Measurements from ENCODE around the gene COL4A6.
A peak's percentile ranks its signal among the peaks of the same experiment; 100 is the strongest.

The COL4A6 gene

GRCh38 chrX:108156934-108157466, 281.2 kb downstream of the COL4A6 start:
- no peak for DNase-seq (ENCODE audit: low spot score)

- DNase-seq (ENCODE audit: low spot score): no peak
These were observed 282.1 kb downstream of the COL4A6 start for GRCh38 chrX:108156082-108156481.

- DNase-seq (ENCODE audit: low spot score): no peak
These were observed 289.7 kb downstream of the COL4A6 start for GRCh38 chrX:108148524-108148923.

- peak; percentile 0 for DNase-seq (ENCODE audit: low spot score)
These were observed 299.2 kb downstream of the COL4A6 start for GRCh38 chrX:108138814-108139702.

GRCh38 chrX:108134724-108135123, 303.5 kb downstream of the COL4A6 start:
- DNase-seq (ENCODE audit: low spot score): no peak

GRCh38 chrX:108132876-108133275, 305.3 kb downstream of the COL4A6 start:
- no peak for DNase-seq (ENCODE audit: low spot score)

- no peak for DNase-seq (ENCODE audit: low spot score)
These were observed 306.2 kb downstream of the COL4A6 start for GRCh38 chrX:108132034-108132433.

GRCh38 chrX:108131471-108131870, 306.8 kb downstream of the COL4A6 start:
- no peak for DNase-seq (ENCODE audit: low spot score)

GRCh38 chrX:108130889-108131288, 307.3 kb downstream of the COL4A6 start:
- no peak for DNase-seq (ENCODE audit: low spot score)

GRCh38 chrX:108127152-108127551, 311.1 kb downstream of the COL4A6 start:
- no peak for DNase-seq (ENCODE audit: low spot score)

- no peak for DNase-seq (ENCODE audit: low spot score)
These were observed 311.6 kb downstream of the COL4A6 start for GRCh38 chrX:108126661-108127060.

- no peak for DNase-seq (ENCODE audit: low spot score)
These were observed 314.4 kb downstream of the COL4A6 start for GRCh38 chrX:108123591-108124366.

GRCh38 chrX:108122748-108123147, 315.5 kb downstream of the COL4A6 start:
- no peak for DNase-seq (ENCODE audit: low spot score)

GRCh38 chrX:108121291-108121690, 316.9 kb downstream of the COL4A6 start:
- no peak for DNase-seq (ENCODE audit: low spot score)

- no peak for DNase-seq (ENCODE audit: low spot score)
These were observed 320.2 kb downstream of the COL4A6 start for GRCh38 chrX:108117988-108118387.

GRCh38 chrX:108114541-108114940, 323.7 kb downstream of the COL4A6 start:
- no peak for DNase-seq (ENCODE audit: low spot score)
